ENCODE results near the gene COMMD9.

The COMMD9 gene

GRCh38 chr11:36254713-36255112 lies 34.5 kb downstream of the COMMD9 start:
- peak; percentile 50 for DNase-seq (ENCODE audit: low read depth)

DNA sequence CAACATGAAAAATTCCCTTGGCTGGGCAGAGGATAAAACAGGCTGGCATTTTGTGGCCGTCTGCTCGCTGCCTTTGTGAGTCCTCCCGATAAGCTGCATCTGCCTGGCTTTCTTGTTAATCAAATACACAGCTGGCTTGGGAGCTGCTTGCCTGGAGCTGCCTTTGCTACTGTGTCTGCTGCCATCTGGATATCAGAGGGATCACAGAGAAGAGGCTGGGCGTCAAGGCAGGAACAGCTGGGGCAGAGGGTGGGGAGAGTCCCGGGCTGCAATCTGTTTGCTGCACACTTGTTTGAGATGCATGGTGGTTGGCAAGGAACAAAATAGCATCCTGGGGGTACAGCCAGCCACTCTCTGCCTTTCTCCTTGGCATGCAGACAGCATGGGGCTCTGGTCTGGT lies 36.0 kb downstream of the COMMD9 start:
- DNase-seq (ENCODE audit: low read depth): no peak

- no peak for DNase-seq (ENCODE audit: low read depth)
These were observed 37.4 kb downstream of the COMMD9 start for GRCh38 chr11:36251823-36252222.

DNA sequence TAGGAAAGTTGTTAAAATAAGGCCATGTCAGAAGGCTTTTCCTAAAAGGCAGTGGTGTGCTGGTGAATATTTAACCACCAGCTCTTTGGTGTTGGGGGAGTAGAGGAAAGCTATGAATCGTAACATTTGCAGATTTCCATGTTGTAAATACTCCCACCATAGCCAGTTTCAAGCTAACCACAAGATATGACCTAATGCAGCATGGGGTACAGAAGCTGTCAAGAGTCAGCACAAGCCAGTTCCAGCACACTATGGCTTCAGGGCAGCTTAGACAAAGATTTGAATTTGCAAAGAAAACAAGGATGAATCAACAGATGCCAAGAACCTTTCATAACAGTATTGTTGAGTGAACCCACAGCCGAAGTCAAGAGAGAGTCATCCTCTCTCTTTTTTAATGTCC lies 40.0 kb downstream of the COMMD9 start:
- peak; percentile 61 for DNase-seq (ENCODE audit: low read depth)

DNA sequence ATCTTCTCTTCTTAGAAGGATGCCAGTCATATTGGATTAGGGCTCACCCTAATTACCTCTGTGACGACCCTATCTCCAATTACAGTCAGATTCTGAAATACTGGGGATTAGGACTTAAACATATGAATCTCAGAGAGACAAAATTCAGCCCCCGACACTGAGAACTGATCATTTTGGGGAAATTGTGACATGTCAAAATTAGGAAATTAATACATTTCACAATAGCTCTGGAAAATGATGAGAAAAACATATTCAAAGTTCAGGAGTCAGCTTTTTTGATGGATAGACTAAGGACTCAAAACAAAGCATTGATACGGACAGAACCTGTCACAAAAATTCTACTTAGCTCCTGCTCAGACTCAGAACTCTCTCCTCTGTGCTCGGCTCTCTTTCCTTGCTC lies 40.8 kb downstream of the COMMD9 start:
- no peak for DNase-seq (ENCODE audit: low read depth)

DNA sequence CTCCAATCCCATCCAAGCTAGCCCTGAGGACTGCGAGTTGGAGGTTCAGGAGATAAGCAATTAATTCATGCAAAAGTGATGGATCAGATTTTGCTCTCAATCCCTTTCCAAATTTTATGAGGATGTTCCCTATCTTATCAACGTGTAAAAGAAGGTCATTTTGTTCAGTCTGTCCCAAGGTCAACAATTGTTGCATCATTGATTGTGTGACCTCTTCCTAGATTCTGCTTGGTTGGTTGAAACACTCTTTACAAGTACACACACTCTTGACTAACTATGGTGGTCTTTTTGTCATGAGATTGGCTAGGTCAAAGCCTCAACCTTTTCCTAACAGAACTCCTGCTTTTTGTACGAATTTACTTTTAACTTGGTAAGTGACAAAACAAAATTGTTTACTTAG lies 41.7 kb downstream of the COMMD9 start:
- no peak for DNase-seq (ENCODE audit: low read depth)

GRCh38 chr11:36243641-36244040 lies 45.6 kb downstream of the COMMD9 start:
- no peak for DNase-seq (ENCODE audit: low read depth)

DNA sequence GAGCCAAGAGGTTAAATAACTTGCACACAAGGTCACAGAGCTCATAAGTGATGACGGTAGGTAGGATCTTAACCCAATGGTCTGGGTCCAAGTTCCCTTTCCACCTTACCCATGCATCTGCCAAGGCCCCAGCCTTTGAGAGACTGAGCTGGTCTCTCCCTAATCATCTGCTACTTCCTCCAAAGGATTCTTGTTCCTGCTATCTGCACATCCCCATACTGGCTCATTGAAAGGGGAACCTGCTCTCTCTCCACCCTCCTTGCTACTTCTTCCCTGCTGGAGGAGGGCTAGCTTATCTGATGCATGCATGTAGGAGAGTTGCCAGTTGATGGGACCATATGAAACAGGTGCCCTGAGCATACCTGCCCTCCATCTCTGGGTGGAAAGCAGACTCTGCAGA lies 47.7 kb downstream of the COMMD9 start:
- DNase-seq (ENCODE audit: low read depth): no peak

DNA sequence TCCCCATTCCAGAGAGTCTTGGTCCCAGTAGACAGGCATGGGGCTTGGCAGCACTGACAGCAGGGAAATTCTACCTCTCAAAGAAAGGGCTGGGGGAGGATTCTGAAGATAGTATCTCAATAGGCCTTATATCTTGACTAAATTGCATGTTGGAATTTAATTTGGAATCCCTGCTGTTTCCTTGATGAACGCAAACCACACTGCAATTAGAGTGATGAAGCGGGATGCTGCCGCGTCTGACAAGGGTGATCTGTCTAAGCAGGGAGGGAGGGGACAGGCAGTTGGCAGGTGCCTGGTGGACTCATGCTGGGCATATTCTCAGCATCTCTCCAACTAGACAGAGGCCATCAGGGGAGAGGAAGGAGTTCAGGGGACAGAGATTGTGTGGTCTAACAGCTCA lies 48.4 kb downstream of the COMMD9 start:
- DNase-seq (ENCODE audit: low read depth): no peak

DNA sequence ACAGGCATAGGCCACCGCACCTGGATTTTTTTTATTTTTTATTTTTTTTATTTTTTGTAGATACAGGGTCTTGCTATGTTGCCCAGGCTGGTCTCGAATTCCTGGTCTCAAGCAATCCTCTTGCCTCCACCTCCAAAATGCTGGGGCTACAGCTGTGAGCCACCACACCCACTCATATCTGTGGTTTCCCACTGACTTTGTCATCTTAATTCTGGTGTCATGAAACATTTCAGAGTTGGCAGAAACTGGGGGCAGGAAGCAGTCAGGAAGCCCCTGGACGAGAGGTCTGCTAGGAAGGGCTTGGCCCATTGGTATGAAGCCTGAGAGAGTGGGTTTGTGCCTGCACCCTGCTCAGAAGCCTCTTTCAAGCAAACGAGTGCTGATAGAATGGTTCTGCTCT lies 49.1 kb downstream of the COMMD9 start:
- no peak for DNase-seq (ENCODE audit: low read depth)

- no peak for DNase-seq (ENCODE audit: low read depth)
These were observed 49.6 kb downstream of the COMMD9 start for GRCh38 chr11:36239636-36240035.

DNA sequence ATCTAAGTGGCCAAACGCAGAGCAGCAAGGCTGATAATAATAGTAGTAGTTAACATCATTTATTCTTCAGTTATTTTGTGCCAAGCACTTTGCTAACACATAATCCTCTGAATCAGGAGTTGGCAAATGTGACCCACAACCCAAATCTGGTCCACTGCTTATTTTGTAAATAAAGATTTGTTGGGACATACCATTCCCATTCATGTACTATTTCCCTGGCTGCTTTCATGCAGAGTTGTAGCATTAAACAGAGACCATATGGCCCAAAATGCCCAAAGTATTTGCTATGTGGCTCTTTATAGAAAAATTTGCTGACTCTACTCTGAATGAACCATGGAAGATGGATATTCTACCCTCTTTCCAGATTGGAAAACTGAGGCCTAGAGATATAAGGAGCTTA lies 50.3 kb downstream of the COMMD9 start:
- DNase-seq (ENCODE audit: low read depth): no peak

DNA sequence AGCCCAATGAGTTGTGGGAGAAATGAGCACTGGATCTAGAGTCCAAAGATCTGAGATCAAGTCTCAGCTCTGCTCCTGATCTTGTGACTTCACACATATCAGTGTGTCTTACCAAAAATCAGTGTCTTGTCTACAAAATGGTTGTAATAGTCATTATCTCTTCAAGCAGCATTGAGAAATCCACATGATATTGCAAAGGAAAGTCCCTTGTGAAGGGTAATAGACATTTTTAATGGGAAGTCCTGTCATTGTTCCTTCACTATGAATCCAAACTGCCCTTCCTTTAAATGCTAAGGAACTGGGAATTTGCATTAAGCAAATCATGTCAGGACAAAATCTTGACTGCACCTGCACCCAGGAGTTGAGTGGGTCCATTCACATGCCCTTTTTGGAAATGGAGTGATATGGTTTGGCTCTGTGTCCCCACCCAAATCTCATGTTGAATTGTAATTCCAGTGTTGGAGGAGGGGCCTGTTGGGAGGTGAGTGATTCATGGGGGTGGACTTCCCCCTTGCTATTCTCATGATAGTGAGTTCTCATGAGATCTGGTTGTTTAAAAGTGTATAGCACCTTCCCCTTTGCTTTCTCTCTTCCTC lies 51.1 kb downstream of the COMMD9 start:
- DNase-seq (ENCODE audit: low read depth): no peak

- no peak for DNase-seq (ENCODE audit: low read depth)
These were observed 51.8 kb downstream of the COMMD9 start for GRCh38 chr11:36237391-36237790.

DNA sequence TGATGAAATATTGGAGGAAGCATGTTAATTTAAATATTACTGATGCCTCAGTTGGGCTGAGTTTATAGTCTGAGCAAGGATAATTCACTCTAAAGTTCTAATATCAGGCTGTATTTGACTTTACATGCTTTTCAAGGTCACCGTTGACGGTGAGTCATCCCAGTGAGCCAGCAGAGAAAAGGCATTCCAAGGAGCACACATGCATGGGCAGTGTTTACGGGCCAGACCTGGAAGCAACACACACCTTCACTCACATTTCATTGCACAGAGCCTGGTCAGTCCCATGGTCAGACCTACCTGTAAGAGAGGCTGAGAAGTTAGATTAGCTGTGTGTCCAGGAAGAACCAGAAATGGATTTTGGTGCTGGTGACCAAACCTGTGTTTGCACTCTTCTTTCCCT lies 53.5 kb downstream of the COMMD9 start:
- DNase-seq (ENCODE audit: low read depth): no peak

DNA sequence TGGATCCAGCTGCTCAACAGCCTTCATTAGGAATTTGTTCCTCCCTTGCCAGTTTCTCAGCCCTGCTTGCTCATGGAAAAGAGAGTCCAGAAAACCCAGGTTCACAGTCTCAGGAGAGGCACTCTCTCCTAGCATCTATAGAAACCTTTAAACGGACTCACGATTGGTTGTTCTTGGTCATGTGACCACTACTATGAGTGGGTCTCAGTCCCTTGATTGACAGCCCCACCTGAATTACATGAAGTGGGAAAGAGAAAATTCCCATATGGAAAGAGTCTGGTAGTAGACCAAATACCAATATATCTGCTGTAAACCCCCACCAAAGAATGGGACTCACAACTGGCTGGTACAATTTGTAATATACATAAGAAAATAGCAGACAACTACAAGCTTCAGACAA lies 54.4 kb downstream of the COMMD9 start:
- DNase-seq (ENCODE audit: low read depth): no peak

- no peak for DNase-seq (ENCODE audit: low read depth)
These were observed 56.0 kb downstream of the COMMD9 start for GRCh38 chr11:36233204-36233603.

- DNase-seq (ENCODE audit: low read depth): no peak
These were observed 58.2 kb downstream of the COMMD9 start for GRCh38 chr11:36230779-36231699.

GRCh38 chr11:36229091-36229705 lies 60.0 kb downstream of the COMMD9 start:
- DNase-seq (ENCODE audit: low read depth): no peak

DNA sequence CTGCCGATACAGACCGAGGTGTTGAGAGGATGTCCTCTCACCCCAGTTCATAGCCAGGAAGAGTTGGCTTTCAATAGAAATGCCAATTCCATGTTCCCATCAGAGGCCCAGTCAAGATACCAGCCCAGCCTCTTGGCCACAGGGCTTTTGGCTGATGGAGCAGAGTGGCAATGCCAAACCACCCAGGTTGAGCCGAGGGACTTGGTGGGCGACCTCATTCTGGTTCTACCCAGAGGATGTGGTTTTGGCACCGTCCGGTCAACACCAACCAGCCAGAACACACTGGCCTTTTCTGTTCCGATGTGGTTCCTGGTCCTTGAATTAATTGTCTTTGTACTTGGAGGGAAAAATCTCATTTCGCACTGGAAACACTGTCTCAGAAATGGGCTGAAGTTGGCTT lies 60.5 kb downstream of the COMMD9 start:
- DNase-seq (ENCODE audit: low read depth): no peak

GRCh38 chr11:36227044-36227443 lies 62.2 kb downstream of the COMMD9 start:
- DNase-seq (ENCODE audit: low read depth): no peak

DNA sequence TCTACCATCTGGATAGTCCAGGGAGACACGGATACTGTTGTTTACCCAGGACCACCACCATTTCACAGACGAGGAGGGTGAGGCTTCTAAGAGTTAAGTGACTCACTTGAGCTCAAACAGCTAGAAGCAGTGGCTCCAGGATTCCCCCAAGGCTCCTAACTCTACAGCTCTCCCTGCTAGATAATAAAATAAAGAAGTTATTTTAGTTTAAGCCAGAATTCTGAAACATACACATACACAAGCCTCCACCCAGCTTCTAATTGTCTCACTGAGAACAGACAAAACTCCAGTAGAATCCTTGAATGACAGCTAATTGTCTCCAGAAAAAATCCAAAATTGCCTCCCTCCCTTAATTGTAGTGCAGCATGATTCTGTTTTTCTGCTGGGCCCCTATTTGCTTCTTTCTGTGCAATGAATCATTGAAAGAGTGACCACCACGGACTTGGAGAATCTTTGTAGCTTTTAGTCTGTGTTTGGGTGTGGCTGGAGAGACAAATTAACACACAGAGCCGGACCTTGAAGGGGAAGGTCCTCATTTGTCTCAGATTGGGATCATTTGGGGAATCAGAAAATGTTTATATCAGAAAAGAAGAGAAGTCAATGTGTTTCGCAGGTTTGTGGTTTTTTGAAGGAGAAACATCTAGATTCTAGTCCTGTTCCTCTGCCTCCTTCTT lies 64.9 kb downstream of the COMMD9 start:
- DNase-seq (ENCODE audit: low read depth): no peak
